ENCODE data around the gene ROR1. TPM values are rescaled to one million over a fixed set of nuclear protein-coding genes. Genes with fewer than 3 reads are reported as not detected.

The ROR1 gene
- total and polyA plus RNA-seq, 9 of the 15 experiments (the other 6 are each of a cell fraction or from before 2014, with no cell fraction given) = 0.02 TPM; not detected in 8

DNA sequence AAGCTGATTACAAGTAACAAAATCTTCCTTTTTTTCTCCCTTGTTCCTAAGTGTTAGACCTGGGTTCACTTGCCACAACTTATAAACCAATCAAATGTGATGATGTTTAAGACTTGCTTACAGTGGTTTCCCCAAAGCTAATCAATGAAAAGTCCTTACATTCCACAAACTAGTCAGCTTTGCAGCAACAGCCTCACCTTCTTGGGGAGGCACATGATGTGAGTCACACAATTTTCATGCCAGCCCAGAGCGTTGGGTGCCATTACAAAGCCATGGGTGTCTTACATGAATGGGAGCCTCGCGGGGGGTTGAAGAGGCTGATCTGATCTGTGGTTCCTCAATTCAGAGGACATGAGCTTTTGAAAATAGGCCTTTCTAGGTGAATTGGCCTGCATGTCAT lies 338.0 kb downstream of the ROR1 start (continued):
- TF ChIP-seq RB1 (IDR thresholded peaks at IDR 0.05; ENCODE audit: low read depth) = no peak
- TF ChIP-seq HMGN3 (IDR thresholded peaks at IDR 0.05; ENCODE audit: borderline replicate concordance, extremely low read depth, insufficient read length, low read depth, low read length) = no peak
- no peak for TF ChIP-seq CBX8 (IDR thresholded peaks at IDR 0.05; ENCODE audit: borderline replicate concordance, extremely low read depth, low read depth, low read length, poor library complexity, severe bottlenecking)
- TF ChIP-seq NR1H2 (CRISPR knock-in tag; IDR thresholded peaks at IDR 0.05) = no peak
- no peak for TF ChIP-seq KDM5B (IDR thresholded peaks at IDR 0.05; ENCODE audit: insufficient replicate concordance, low read depth, low read length)
- no peak for TF ChIP-seq MTA3 (IDR thresholded peaks at IDR 0.05; ENCODE audit: borderline replicate concordance)

DNA sequence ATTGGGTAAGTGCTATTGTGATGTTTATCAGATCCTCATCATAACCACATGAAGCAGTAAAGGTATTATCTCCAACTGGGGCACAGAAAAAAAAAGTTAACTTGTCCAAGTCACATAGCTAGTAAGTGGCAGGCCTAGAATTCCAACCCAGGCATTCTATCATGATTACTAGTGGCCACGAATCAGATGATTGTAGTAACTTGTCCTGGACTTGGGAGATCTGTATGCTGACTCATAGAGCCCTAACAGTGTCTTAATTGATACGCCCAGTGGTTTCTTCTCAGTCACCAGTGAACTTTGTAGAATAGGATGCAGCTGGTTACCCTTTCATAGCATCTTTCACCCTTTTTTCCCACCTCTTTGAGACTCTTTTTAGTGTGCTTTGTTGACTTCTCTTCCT lies 338.5 kb downstream of the ROR1 start:
- H2AFZ ChIP-seq (ENCODE audit: low read depth, low read length) = no peak overlapping the region
- ChIA-PET POLR2A (interaction anchor here (0.6 kb wide), 1 partner anchor 67 kb away, joined by 3 read pairs; no protein-coding TSS in a partner anchor), CTCF (ENCODE audit: low intra/inter-chr PET ratio) (no interaction called here)
- H3K4me3 ChIP-seq = no peak overlapping the region
- no peak overlapping the region for H3K9ac ChIP-seq (ENCODE audit: insufficient read depth in 1 of 2, low read depth in 2 of 2, low read length in 2 of 2)
- no peaks in the 10 kb centered on the region for H3K9me3 ChIP-seq (replicated peaks; ENCODE audit: control insufficient read depth, insufficient read depth, low read depth, low read length)
- no peaks in the 10 kb centered on the region for H3K79me2 ChIP-seq (ENCODE audit: control insufficient read depth, insufficient read depth, low read length)
- H3K27me3 ChIP-seq (ENCODE audit: control insufficient read depth in 2 of 2, insufficient read depth in 2 of 2, low read length in 2 of 2) = no peaks in the 10 kb centered on the region
- H3K9me1 ChIP-seq (ENCODE audit: control insufficient read depth, insufficient read depth, low read length) = no peaks in the 10 kb centered on the region
- H3K27ac ChIP-seq (ENCODE audit: extremely low read depth, low read depth, low read length) = no peak overlapping the region
- BruUV-seq (replicated peaks) = no TSS peak
- H4K20me1 ChIP-seq (replicated peaks; ENCODE audit: control insufficient read depth, insufficient read depth, low read length) = no peaks in the 10 kb centered on the region
- in situ Hi-C loops (cut with MboI) = no loop called here
- ATAC-seq = no peak
- no peak overlapping the region for H3K4me2 ChIP-seq (ENCODE audit: insufficient read depth, low read length)
- intact Hi-C loops (cut with micrococcal nuclease) = no loop called here
- FAIRE-seq = no peak
- no peak for TF ChIP-seq ZBTB9 (CRISPR knock-in tag; IDR thresholded peaks at IDR 0.05)
- no peaks in the 10 kb centered on the region for H3K4me1 ChIP-seq (replicated peaks in 1 of 2; ENCODE audit: control insufficient read depth in 2 of 2, insufficient read depth in 2 of 2, low read length in 2 of 2)
- H3K36me3 ChIP-seq (ENCODE audit: control insufficient read depth, insufficient read depth, low read length) = no peaks in the 10 kb centered on the region
- no peak for DNase-seq (ENCODE audit: extremely low read depth in 1 of 4, low spot score in 3 of 4)
- WGBS (ENCODE audit: insufficient coverage, low coverage, missing lambda C conversion rate) = 0% methylated on average over 2 of the region's 2 CpGs
